H1 (cell line): ENCODE results near the gene ZNF836. TPM values are rescaled to one million over a fixed set of nuclear protein-coding genes. Genes with fewer than 3 reads are reported as not detected.

Experiments used
- CTCF ChIA-PET: fragments of 300-600 bp; sonication (Branson Sonifier 250); formaldehyde crosslinking; loops from one replicate; lab custom pipeline; 2021; ENCODE audit not compliant: partially characterized antibody; lab: Charles Lee
- POLR2A ChIA-PET: fragments of 300-600 bp; sonication (Branson Sonifier 250); formaldehyde crosslinking; loops from one replicate; lab custom pipeline; 2021; ENCODE audit warnings: inconsistent platforms; ENCODE audit not compliant: partially characterized antibody; lab: Charles Lee
- DNase-seq, 2 experiments: peaks; one replicate each; pipeline versions ENCODE4 v3.0.0 to v3.0.0-alpha.2; 2010 to 2022; ENCODE audit warnings: low spot score in 2 of 2, low read depth in 1 of 2, mixed read lengths in 1 of 2
- FAIRE-seq: peaks from 2 replicates; lab custom pipeline; 2011; peaks lifted over from hg19 to GRCh38; lab: Jason Lieb, UNC
- H2AFZ ChIP-seq: 2 replicates; pipeline ENCODE4 v1.8.1; 2012; ENCODE audit warnings: low read length, inconsistent platforms
- H2AK5ac ChIP-seq: 2 replicates; pipeline ENCODE4 v1.6.1; 2013; ENCODE audit warnings: low read depth, low read length
- H2BK120ac ChIP-seq: replicated peaks from 2 replicates; pipeline ENCODE3; 2013; ENCODE audit warnings: low read depth, low read length, inconsistent platforms
- H2BK12ac ChIP-seq: 2 replicates; pipeline ENCODE4 v1.6.1; 2013; ENCODE audit warnings: low read depth, low read length
- H2BK15ac ChIP-seq: 2 replicates; pipeline ENCODE4 v1.6.1; 2013; ENCODE audit warnings: low read length
- H2BK20ac ChIP-seq: 2 replicates; pipeline ENCODE4 v1.6.1; 2013; ENCODE audit warnings: low read length
- H2BK5ac ChIP-seq: 2 replicates; pipeline ENCODE4 v1.6.1; 2013; ENCODE audit warnings: low read depth, low read length
- H3K14ac ChIP-seq: 2 replicates; pipeline ENCODE4 v1.6.1; 2013; ENCODE audit warnings: inconsistent platforms; ENCODE audit not compliant: insufficient read length
- H3K18ac ChIP-seq: 2 replicates; pipeline ENCODE4 v1.6.1; 2013; ENCODE audit warnings: low read length; ENCODE audit errors: extremely low read depth
- H3K23ac ChIP-seq: 2 replicates; pipeline ENCODE4 v1.6.1; 2013; ENCODE audit warnings: inconsistent platforms; ENCODE audit not compliant: insufficient read length
- H3K23me2 ChIP-seq: 2 replicates; pipeline ENCODE4 v1.6.1; 2013; ENCODE audit warnings: low read depth, low read length
- H3K27ac ChIP-seq: 2 replicates; pipeline ENCODE4 v1.6.1; 2011; ENCODE audit warnings: low read depth, low read length, inconsistent platforms
- H3K27me3 ChIP-seq, 4 experiments: replicated peaks in 1 of 4; 1 replicate in 1 of 4; 2 replicates in 3 of 4; pipeline versions ENCODE4 v1.6.1 to v1.8.1; 2011 to 2013; ENCODE audit warnings: low read length in 3 of 4, mild to moderate bottlenecking in 3 of 4, inconsistent platforms in 2 of 4, mixed read lengths in 2 of 4, moderate library complexity in 1 of 4; ENCODE audit not compliant: control insufficient read depth in 3 of 4, insufficient read depth in 3 of 4; ENCODE audit errors: extremely low read depth in 1 of 4
- H3K36me3 ChIP-seq, 4 experiments: 2 replicates each; pipeline versions ENCODE4 v1.6.1 to v1.8.1; 2011 to 2013; ENCODE audit warnings: mild to moderate bottlenecking in 4 of 4, low read length in 3 of 4, moderate library complexity in 2 of 4, control low read depth in 1 of 4, inconsistent platforms in 1 of 4; ENCODE audit not compliant: insufficient read depth in 4 of 4, control insufficient read depth in 2 of 4
- H3K4ac ChIP-seq: replicated peaks from 2 replicates; pipeline ENCODE3; 2013; ENCODE audit warnings: low read length, low read depth, mixed read lengths, inconsistent platforms; ENCODE audit not compliant: insufficient read length
- H3K4me1 ChIP-seq, 4 experiments: replicated peaks in 1 of 4; 1 replicate in 1 of 4; 2 replicates in 3 of 4; pipeline versions ENCODE4 v1.6.1 to v1.8.1; 2011 to 2013; ENCODE audit warnings: low read length in 3 of 4, inconsistent platforms in 2 of 4, mixed read lengths in 1 of 4; ENCODE audit not compliant: insufficient read depth in 4 of 4, control insufficient read depth in 3 of 4
- H3K4me2 ChIP-seq, 2 experiments: 2 replicates each; pipeline versions ENCODE4 v1.6.1 to v1.8.1; 2011 to 2013; ENCODE audit warnings: low read depth in 2 of 2, low read length in 2 of 2, control low read depth in 1 of 2, inconsistent platforms in 1 of 2, mild to moderate bottlenecking in 1 of 2; ENCODE audit not compliant: insufficient read depth in 1 of 2
- H3K4me3 ChIP-seq, 4 experiments: fragments of 200-600, 300-600 bp in 1 of 4; sonication (generic), shearing (Covaris generic), sonication (Bioruptor Twin) in 1 of 4; 2 replicates each; pipeline versions ENCODE4 v1.5.1 to v1.8.1; 2011 to 2016; ENCODE audit warnings: low read length in 4 of 4, low read depth in 3 of 4, control low read depth in 2 of 4, inconsistent platforms in 2 of 4, mild to moderate bottlenecking in 2 of 4, mixed read lengths in 1 of 4, moderate library complexity in 1 of 4; ENCODE audit not compliant: insufficient read depth in 2 of 4; ENCODE audit errors: extremely low read depth in 1 of 4
- H3K56ac ChIP-seq: replicated peaks from 2 replicates; pipeline ENCODE3; 2013; ENCODE audit warnings: low read depth, mild to moderate bottlenecking, mixed read lengths, low read length, inconsistent platforms; ENCODE audit not compliant: insufficient read length
- H3K79me1 ChIP-seq: 2 replicates; pipeline ENCODE4 v1.6.1; 2013; ENCODE audit warnings: low read depth, low read length, control low read depth
- H3K79me2 ChIP-seq, 2 experiments: 2 replicates each; pipeline versions ENCODE4 v1.6.1 to v1.8.1; 2012 to 2013; ENCODE audit warnings: low read length in 2 of 2, mild to moderate bottlenecking in 2 of 2, inconsistent platforms in 1 of 2; ENCODE audit not compliant: insufficient read depth in 2 of 2, control insufficient read depth in 1 of 2
- H3K9ac ChIP-seq, 4 experiments: replicated peaks in 1 of 4; 1 replicate in 1 of 4; 2 replicates in 3 of 4; pipeline versions ENCODE4 v1.6.1 to v1.8.1; 2011 to 2013; ENCODE audit warnings: low read depth in 3 of 4, low read length in 3 of 4, control low read depth in 2 of 4, mild to moderate bottlenecking in 2 of 4, moderate library complexity in 2 of 4, inconsistent platforms in 1 of 4; ENCODE audit errors: extremely low read depth in 1 of 4
- H3K9me3 ChIP-seq, 2 experiments: 2 replicates each; pipeline versions ENCODE4 v1.6.1 to v1.8.1; 2012 to 2013; ENCODE audit warnings: mild to moderate bottlenecking in 2 of 2, moderate library complexity in 2 of 2, control low read depth in 1 of 2, inconsistent platforms in 1 of 2, low read depth in 1 of 2, low read length in 1 of 2, mixed read lengths in 1 of 2; ENCODE audit not compliant: insufficient read depth in 2 of 2
- H4K20me1 ChIP-seq, 2 experiments: replicated peaks in 1 of 2; 2 replicates each; pipeline versions ENCODE3 to v1.8.1; 2011 to 2013; ENCODE audit warnings: inconsistent platforms in 2 of 2, low read length in 2 of 2, mild to moderate bottlenecking in 1 of 2; ENCODE audit not compliant: insufficient read depth in 2 of 2, control insufficient read depth in 1 of 2
- H4K5ac ChIP-seq: 2 replicates; pipeline ENCODE4 v1.6.1; 2013; ENCODE audit warnings: low read length, low read depth, mixed read lengths, inconsistent platforms; ENCODE audit not compliant: insufficient read length
- H4K8ac ChIP-seq: 2 replicates; pipeline ENCODE4 v1.8.0; 2013; ENCODE audit warnings: mild to moderate bottlenecking, moderate library complexity, low read length, inconsistent platforms; ENCODE audit not compliant: insufficient read depth; ENCODE audit errors: extremely low read depth
- H4K91ac ChIP-seq: replicated peaks from 2 replicates; pipeline ENCODE3; 2013; ENCODE audit warnings: low read length, mixed read lengths, inconsistent platforms; ENCODE audit not compliant: insufficient read length
- ASH2L ChIP-seq: fragments of 200-600, 300-600 bp; sonication (generic); IDR thresholded peaks from one replicate; pipeline ENCODE4 v1.7.1; 2017; ENCODE audit warnings: low read length
- BRCA1 ChIP-seq: IDR thresholded peaks from 2 replicates; pipeline ENCODE4 v1.6.1; 2012; ENCODE audit warnings: low read depth, low read length, improper control_type of control experiment
- EGR1 ChIP-seq: IDR thresholded peaks from 2 replicates; pipeline ENCODE4 v1.6.1; 2011; ENCODE audit warnings: low read depth, low read length, borderline replicate concordance
- WGBS, 2 experiments: shearing (Covaris generic) in 1 of 2; methylation state at CpG; one replicate each; pipeline versions ENCODE4 v1.1.6 to v1.1.7; 2013 to 2015; ENCODE audit warnings: low lambda C conversion rate in 2 of 2, mixed read lengths in 2 of 2, inconsistent platforms in 1 of 2, low coverage in 1 of 2, missing lambda C conversion rate in 1 of 2; ENCODE audit not compliant: insufficient replicate concordance in 2 of 2, insufficient coverage in 1 of 2, insufficient read length in 1 of 2; ENCODE audit errors: extremely low coverage in 1 of 2, missing lambda C conversion rate in 1 of 2; 5-methylcytosine and 5-hydroxymethylcytosine counted together
- polyA plus RNA-seq, 7 experiments: library from polyadenylated mRNA; depleted of rRNA in 3 of 7; stranded (reverse) in 5 of 7; unstranded in 2 of 7; fragments of >200 nt in 5 of 7; fragments of 200-250 nt in 2 of 7; gene quantifications; 1 replicate in 5 of 7; 2 replicates in 1 of 7; 4 replicates in 1 of 7; pipeline versions ENCODE4 v1.2.1 to v1.2.3, GENCODE V29; 2011 to 2013; ENCODE audit warnings: missing spikeins in 2 of 7, mixed read lengths in 2 of 7
- total RNA-seq: library from RNA; stranded (reverse); fragmentation: NEBNext Ultra II Directional; extraction: Animal tissue kit (Norgen Biotek cat#: 25700); gene quantifications from 2 replicates; pipeline ENCODE4 v1.2.1, GENCODE V29; 2021
- TF ChIP-seq, protein P1 (sequence below): IDR thresholded peaks from 2 replicates; pipeline ENCODE4 v1.6.1; 2011; ENCODE audit warnings: low read length, improper control_type of control experiment

Gene ZNF836
- total and polyA plus RNA-seq, 2 of the 8 experiments (the other 6 are each of a cell fraction or from before 2014, with no cell fraction given) = 5.6 to 27.2 TPM

DNA sequence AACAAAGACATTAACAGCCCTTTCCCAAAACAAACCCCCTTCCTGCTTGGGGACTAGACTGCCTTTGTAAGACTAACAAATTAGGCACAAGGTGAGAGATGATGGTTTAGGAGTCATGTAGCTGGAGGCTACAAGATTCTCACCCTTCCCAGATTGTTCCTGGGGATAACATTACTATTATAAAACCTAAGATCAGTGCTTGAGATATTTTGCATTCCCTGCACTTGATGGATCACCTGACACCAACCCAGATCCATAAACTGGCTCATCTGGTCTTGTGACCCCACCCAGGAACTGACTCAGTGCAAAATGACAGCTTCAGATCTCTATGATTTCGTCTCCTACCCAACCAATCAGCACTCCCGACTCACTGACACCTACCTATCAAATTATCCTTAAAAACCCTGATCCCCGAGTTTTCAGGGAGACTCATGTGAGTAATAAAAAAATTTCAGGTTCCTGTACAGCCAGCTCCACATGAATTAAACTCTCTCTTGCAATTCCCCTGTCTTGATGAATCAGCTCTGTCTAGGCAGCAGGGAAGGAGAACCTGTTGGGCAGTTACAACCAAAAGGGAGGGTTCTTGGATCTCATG lies 29.3 kb downstream of the ZNF836 start:
- H2BK12ac ChIP-seq = no peak overlapping the region
- H3K4me1 ChIP-seq = peaks cover 0 to 4% (median 0%) of the 10 kb centered on the region in 4 experiments; a peak in 2 of 7 replicates
- H2BK5ac ChIP-seq = no peak overlapping the region
- CTCF ChIA-PET = no interaction called here
- no peaks in the 10 kb centered on the region for H3K27me3 ChIP-seq
- no peak overlapping the region for H2BK20ac ChIP-seq
- H3K36me3 ChIP-seq = no peaks in the 10 kb centered on the region
- no peak for FAIRE-seq
- no peak overlapping the region for H3K56ac ChIP-seq
- peaks cover 6% of the 10 kb centered on the region; the same call in 1 of the 2 replicates for H3K23me2 ChIP-seq
- H3K9ac ChIP-seq = no peak overlapping the region
- H4K5ac ChIP-seq = no peak overlapping the region
- no peak overlapping the region for H3K18ac ChIP-seq
- WGBS, 2 experiments = 86% methylated on average over 3 of the region's 3 CpGs; no CpG with 5 or more reads in 1 of the 2 experiments
- no peak overlapping the region for H3K14ac ChIP-seq
- POLR2A ChIA-PET = interaction anchor here (1.0 to 1.4 kb wide), 2 partner anchors 30 to 47 kb away, joined by 4 read pairs; partner anchors contain the start of gene PPP2R1A
- H2AFZ ChIP-seq = no peak overlapping the region
- no peak overlapping the region for H2BK120ac ChIP-seq
- H3K79me2 ChIP-seq = peaks cover 0 to 12% of the 10 kb centered on the region in 2 experiments; a peak in 3 of 4 replicates
- H4K8ac ChIP-seq = no peak overlapping the region
- no peak overlapping the region for H3K4me2 ChIP-seq
- H3K23ac ChIP-seq = no peak overlapping the region
- DNase-seq = no peak
- peaks cover 13 to 16% of the 10 kb centered on the region in 2 experiments for H3K9me3 ChIP-seq
- H4K91ac ChIP-seq = no peak overlapping the region
- TF ChIP-seq, protein P1, sequence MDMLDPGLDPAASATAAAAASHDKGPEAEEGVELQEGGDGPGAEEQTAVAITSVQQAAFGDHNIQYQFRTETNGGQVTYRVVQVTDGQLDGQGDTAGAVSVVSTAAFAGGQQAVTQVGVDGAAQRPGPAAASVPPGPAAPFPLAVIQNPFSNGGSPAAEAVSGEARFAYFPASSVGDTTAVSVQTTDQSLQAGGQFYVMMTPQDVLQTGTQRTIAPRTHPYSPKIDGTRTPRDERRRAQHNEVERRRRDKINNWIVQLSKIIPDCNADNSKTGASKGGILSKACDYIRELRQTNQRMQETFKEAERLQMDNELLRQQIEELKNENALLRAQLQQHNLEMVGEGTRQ = no peak
- TF ChIP-seq BRCA1 (no peak), ASH2L (no peak), EGR1 (no peak)
- no peak overlapping the region for H3K4ac ChIP-seq
- no peaks in the 10 kb centered on the region for H4K20me1 ChIP-seq
- no peak overlapping the region for H3K4me3 ChIP-seq
- H2AK5ac ChIP-seq = no peak overlapping the region
- peaks cover 2% of the 10 kb centered on the region; the same call in 1 of the 2 replicates for H3K79me1 ChIP-seq
- no peak overlapping the region for H3K27ac ChIP-seq
- H2BK15ac ChIP-seq = no peak overlapping the region
